A673 (cell line): ENCODE results near the gene MN1. TPM values are rescaled to one million over a fixed set of nuclear protein-coding genes. Genes with fewer than 3 reads are reported as not detected.

Experiments
- BruUV-seq: library from RNA; stranded (reverse); fragments of 400-500 nt; replicated peaks from 2 replicates; lab custom pipeline; 2021; lab: Mats Ljungman, UMichigan
- CTCF ChIA-PET: fragments of 300-600 bp; sonication (Branson Sonifier 250); formaldehyde crosslinking; loops from one replicate; lab custom pipeline; 2022; ENCODE audit warnings: antibody characterized with exemption; lab: Charles Lee
- POLR2A ChIA-PET: fragments of 300-600 bp; sonication (Branson Sonifier 250); formaldehyde crosslinking; loops from one replicate; lab custom pipeline; 2022; ENCODE audit warnings: antibody characterized with exemption; ENCODE audit not compliant: low non-redundant PET; lab: Charles Lee
- DNase-seq: peaks from one replicate; pipeline ENCODE4 v3.0.0-alpha.2; 2015; ENCODE audit warnings: low spot score
- H3K27ac ChIP-seq: fragments of 200-600 bp; sonication (generic); 2 replicates; pipeline ENCODE4 v1.5.1; 2016; ENCODE audit warnings: mixed run types, low read depth, mild to moderate bottlenecking, mixed read lengths, antibody characterized with exemption, low read length; ENCODE audit not compliant: poor library complexity, severe bottlenecking
- H3K27me3 ChIP-seq: fragments of 200-600 bp; sonication (generic); replicated peaks from 2 replicates; pipeline ENCODE4 v1.6.1; 2017; ENCODE audit warnings: mixed run types, low read depth, mild to moderate bottlenecking, mixed read lengths, antibody characterized with exemption, low read length; ENCODE audit not compliant: insufficient read depth, poor library complexity
- H3K36me3 ChIP-seq: fragments of 200-600 bp; sonication (generic); 2 replicates; pipeline ENCODE4 v1.6.1; 2016; ENCODE audit warnings: mixed run types, mild to moderate bottlenecking, mixed read lengths, antibody characterized with exemption, low read length; ENCODE audit not compliant: insufficient read depth, poor library complexity, severe bottlenecking
- H3K4me1 ChIP-seq: fragments of 200-600 bp; sonication (generic); 2 replicates; pipeline ENCODE4 v1.6.1; 2017; ENCODE audit warnings: mixed run types, mild to moderate bottlenecking, mixed read lengths, antibody characterized with exemption, low read length; ENCODE audit not compliant: insufficient read depth, poor library complexity, severe bottlenecking
- H3K4me3 ChIP-seq: fragments of 200-600 bp; sonication (generic); 2 replicates; pipeline ENCODE4 v1.5.1; 2016; ENCODE audit warnings: low read depth, mixed run types, mild to moderate bottlenecking, mixed read lengths, low read length; ENCODE audit not compliant: poor library complexity, severe bottlenecking
- H3K9me3 ChIP-seq: fragments of 200-600 bp; sonication (generic); 2 replicates; pipeline ENCODE4 v1.6.1; 2016; ENCODE audit warnings: mixed run types, low read depth, mild to moderate bottlenecking, mixed read lengths, antibody characterized with exemption, low read length; ENCODE audit not compliant: poor library complexity, severe bottlenecking
- CTCF ChIP-seq: fragments of 300-800, 200-600 bp; sonication (generic); conservative IDR thresholded peaks from 2 replicates; pipeline ENCODE4 v1.5.1; 2017; ENCODE audit warnings: low read depth, mild to moderate bottlenecking, antibody characterized with exemption, low read length, moderate library complexity, mixed read lengths
- EZH2 ChIP-seq: fragments of 200-600 bp; sonication (generic); IDR thresholded peaks from 2 replicates; pipeline ENCODE4 v1.6.1; 2017; ENCODE audit warnings: borderline replicate concordance, low read depth, mild to moderate bottlenecking, mixed read lengths, antibody characterized with exemption, low read length; ENCODE audit not compliant: poor library complexity, severe bottlenecking
- intact Hi-C: fragments of 100-400 bp; cut with micrococcal nuclease; formaldehyde crosslinking; loops from one replicate; pipeline ENCODE4 v1.10.0; 2022; ENCODE audit not compliant: unreplicated experiment
- total RNA-seq: library from RNA; stranded (reverse); gene quantifications from 2 replicates; pipeline ENCODE4 v1.2.3, GENCODE V29; 2021

The MN1 gene
- total RNA-seq, 1 experiment from 2014 or later: 8.4 TPM

GRCh38 chr22:27752771-27753170, 48.8 kb downstream of the MN1 start:
- no peaks in the 10 kb centered on the region for H3K36me3 ChIP-seq
- CTCF ChIA-PET: no interaction called here
- no peak overlapping the region for H3K27ac ChIP-seq
- no peak overlapping the region for H3K4me3 ChIP-seq
- intact Hi-C loops: no loop called here
- no TSS peak for BruUV-seq
- H3K27me3 ChIP-seq: no peaks in the 10 kb centered on the region
- POLR2A ChIA-PET: no interaction called here
- no peak for DNase-seq
- TF ChIP-seq CTCF (no peak), EZH2 (no peak)
- peaks cover 35% of the 10 kb centered on the region for H3K4me1 ChIP-seq
- no peaks in the 10 kb centered on the region for H3K9me3 ChIP-seq

- H3K27me3 ChIP-seq: no peaks in the 10 kb centered on the region
- H3K4me1 ChIP-seq: peaks cover 35% of the 10 kb centered on the region
- no peaks in the 10 kb centered on the region for H3K36me3 ChIP-seq
- CTCF ChIA-PET: no interaction called here
- POLR2A ChIA-PET: no interaction called here
- DNase-seq: no peak
- no peaks in the 10 kb centered on the region for H3K9me3 ChIP-seq
- no peak overlapping the region for H3K27ac ChIP-seq
- BruUV-seq: no TSS peak
- TF ChIP-seq EZH2 (no peak), CTCF (no peak)
- intact Hi-C loops: no loop called here
- H3K4me3 ChIP-seq: no peak overlapping the region
Measured at GRCh38 chr22:27752141-27752540, 49.4 kb downstream of the MN1 start.

DNA sequence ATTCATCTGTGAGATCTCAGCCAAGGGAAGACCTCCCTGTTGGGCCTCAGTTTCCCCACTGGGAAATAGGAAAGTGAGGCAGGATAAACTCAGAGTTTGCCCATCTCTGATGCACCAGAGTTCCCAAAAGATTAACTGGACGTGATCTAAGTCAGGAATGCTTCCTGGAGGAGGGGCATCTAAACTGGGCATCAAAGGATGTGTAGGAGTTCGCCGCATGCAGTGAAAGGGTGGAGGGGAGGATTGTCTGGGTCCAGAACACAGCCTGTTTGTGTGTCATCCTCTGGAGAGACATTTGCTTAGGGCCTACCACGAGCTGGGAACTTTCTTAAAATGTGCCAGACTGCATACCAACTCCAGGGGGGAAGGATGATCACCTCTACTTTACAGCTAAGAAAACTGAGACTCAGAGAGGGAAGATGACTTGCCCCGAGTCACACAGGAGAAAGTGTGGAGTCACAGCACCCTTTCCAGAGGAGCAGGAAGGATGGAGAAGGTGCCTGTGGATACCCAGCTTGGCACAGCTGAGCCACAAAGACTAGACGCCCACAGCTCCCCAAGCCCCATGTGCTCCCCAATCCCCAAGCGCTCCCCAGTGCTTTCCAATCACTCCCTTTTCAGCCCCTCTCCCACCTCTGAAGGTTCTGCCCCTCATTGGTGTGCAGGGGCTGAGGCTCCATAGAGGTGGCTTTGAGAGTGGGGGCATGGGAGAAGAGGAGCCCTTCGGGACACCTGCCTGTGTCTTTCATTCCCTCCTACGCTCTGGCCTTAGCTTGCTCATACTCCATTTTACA, 50.1 kb downstream of the MN1 start:
- no peak overlapping the region for H3K4me3 ChIP-seq
- DNase-seq: no peak
- no peaks in the 10 kb centered on the region for H3K9me3 ChIP-seq
- POLR2A ChIA-PET: no interaction called here
- TF ChIP-seq CTCF: no peak
- no peak for TF ChIP-seq EZH2
- intact Hi-C loops: no loop called here
- no peaks in the 10 kb centered on the region for H3K27me3 ChIP-seq
- H3K27ac ChIP-seq: no peak overlapping the region
- BruUV-seq: no TSS peak
- H3K36me3 ChIP-seq: no peaks in the 10 kb centered on the region
- peaks cover 35% of the 10 kb centered on the region for H3K4me1 ChIP-seq
- CTCF ChIA-PET: no interaction called here
